ENCODE measurements around the gene CD99. TPM values are rescaled to one million over a fixed set of nuclear protein-coding genes. Genes with fewer than 3 reads are reported as not detected.

CD99 gene
- total and polyA plus RNA-seq, 2 experiments from 2014 or later, result 28.5 to 43.1 TPM

DNA sequence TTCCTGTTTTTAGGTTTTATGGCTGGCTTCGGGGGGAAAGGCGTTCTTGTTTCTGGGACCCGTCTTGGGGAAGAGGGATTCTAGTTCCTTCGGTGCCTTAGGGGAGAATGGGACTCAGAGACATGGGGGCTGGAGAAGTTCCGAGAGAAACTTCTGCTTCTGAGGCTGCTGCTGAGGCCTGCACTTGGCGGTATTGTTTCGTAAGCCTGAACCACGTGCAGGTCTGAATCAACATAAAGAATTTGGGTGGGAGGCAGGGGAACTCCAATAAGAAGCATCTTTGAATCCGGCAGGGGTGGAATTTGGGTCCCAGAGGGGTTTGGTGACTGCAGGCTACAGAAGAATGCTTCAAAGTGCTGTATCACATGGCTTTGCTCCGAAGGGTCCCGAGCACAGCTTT is 75.8 kb downstream of the CD99 start (continued):
- TF ChIP-seq, protein P1, sequence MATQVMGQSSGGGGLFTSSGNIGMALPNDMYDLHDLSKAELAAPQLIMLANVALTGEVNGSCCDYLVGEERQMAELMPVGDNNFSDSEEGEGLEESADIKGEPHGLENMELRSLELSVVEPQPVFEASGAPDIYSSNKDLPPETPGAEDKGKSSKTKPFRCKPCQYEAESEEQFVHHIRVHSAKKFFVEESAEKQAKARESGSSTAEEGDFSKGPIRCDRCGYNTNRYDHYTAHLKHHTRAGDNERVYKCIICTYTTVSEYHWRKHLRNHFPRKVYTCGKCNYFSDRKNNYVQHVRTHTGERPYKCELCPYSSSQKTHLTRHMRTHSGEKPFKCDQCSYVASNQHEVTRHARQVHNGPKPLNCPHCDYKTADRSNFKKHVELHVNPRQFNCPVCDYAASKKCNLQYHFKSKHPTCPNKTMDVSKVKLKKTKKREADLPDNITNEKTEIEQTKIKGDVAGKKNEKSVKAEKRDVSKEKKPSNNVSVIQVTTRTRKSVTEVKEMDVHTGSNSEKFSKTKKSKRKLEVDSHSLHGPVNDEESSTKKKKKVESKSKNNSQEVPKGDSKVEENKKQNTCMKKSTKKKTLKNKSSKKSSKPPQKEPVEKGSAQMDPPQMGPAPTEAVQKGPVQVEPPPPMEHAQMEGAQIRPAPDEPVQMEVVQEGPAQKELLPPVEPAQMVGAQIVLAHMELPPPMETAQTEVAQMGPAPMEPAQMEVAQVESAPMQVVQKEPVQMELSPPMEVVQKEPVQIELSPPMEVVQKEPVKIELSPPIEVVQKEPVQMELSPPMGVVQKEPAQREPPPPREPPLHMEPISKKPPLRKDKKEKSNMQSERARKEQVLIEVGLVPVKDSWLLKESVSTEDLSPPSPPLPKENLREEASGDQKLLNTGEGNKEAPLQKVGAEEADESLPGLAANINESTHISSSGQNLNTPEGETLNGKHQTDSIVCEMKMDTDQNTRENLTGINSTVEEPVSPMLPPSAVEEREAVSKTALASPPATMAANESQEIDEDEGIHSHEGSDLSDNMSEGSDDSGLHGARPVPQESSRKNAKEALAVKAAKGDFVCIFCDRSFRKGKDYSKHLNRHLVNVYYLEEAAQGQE (IDR thresholded peaks at IDR 0.05; ENCODE audit: unreplicated experiment), result no peak
- TF ChIP-seq ZNF114 (CRISPR knock-in tag; IDR thresholded peaks at IDR 0.05) (no peak), CREB1 (CRISPR knock-in tag; IDR thresholded peaks at IDR 0.05; ENCODE audit: low read depth) (no peak)
- TF ChIP-seq, protein P2, sequence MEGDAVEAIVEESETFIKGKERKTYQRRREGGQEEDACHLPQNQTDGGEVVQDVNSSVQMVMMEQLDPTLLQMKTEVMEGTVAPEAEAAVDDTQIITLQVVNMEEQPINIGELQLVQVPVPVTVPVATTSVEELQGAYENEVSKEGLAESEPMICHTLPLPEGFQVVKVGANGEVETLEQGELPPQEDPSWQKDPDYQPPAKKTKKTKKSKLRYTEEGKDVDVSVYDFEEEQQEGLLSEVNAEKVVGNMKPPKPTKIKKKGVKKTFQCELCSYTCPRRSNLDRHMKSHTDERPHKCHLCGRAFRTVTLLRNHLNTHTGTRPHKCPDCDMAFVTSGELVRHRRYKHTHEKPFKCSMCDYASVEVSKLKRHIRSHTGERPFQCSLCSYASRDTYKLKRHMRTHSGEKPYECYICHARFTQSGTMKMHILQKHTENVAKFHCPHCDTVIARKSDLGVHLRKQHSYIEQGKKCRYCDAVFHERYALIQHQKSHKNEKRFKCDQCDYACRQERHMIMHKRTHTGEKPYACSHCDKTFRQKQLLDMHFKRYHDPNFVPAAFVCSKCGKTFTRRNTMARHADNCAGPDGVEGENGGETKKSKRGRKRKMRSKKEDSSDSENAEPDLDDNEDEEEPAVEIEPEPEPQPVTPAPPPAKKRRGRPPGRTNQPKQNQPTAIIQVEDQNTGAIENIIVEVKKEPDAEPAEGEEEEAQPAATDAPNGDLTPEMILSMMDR (conservative IDR thresholded peaks at IDR 0.05; ENCODE audit: low read depth in 2 of 2), result no peak

DNA sequence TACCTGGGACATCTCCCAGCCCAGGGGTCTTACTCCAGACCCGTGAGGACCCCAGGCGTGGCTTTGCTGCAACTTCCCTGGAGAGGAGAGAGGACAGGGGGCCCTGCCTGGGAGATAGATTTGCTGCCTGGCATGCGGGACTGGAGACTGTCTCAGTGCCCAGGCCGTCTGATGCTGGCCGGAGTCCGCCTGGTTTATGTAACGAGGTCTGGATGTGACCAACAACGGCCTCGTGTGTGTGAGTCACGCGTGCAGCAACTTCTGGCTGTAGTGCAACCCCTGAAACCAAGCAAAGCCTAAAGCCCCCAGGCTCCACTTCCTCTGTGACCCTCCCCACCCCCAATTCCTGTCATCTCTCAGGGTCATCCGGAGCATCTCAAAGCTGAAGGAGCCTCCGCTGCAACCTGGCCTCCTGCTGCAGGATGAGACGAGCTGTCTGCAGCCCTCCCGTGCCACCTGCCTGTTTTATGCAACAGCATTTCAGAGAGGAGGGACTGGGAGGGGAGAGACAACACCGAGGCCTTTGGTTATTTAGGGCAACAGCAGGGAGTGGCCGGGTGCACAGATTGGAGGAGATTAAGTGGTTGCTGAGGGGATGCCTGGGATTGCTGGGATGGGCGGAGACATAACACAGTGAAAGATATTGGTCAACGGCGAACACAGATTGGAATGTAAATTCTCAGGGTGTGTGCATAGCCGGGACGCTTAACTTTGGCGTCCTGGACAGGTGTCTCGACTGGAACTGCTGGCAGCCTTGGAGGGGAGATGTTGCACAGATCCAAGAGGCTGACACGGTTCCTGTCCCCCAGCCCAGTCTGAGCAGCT is 76.7 kb downstream of the CD99 start:
- no peak overlapping the region for H3K27ac Mint-ChIP-seq
- H2AFZ ChIP-seq, result no peak overlapping the region; the same call in 1 of the 2 replicates
- H3K9me2 ChIP-seq (ENCODE audit: insufficient read depth), result no peaks in the 10 kb centered on the region
- no peaks in the 10 kb centered on the region for H4K20me1 ChIP-seq (replicated peaks; ENCODE audit: insufficient read depth)
- H3K4me2 ChIP-seq, result no peak overlapping the region
- H3K4me3 ChIP-seq, result no peak overlapping the region
- ATAC-seq (peak; percentile 84), DNase-seq (ENCODE audit: low spot score) (peak; percentile 29)
- no peaks in the 10 kb centered on the region for H3K36me3 ChIP-seq (ENCODE audit: insufficient read depth)
- H3K9me3 Mint-ChIP-seq, result peaks cover 2% of the 10 kb centered on the region; the same call in 2 of the 3 replicates
- H3K27ac ChIP-seq (ENCODE audit: low read depth), result no peak overlapping the region
- H3K4me1 ChIP-seq (ENCODE audit: insufficient read depth), result no peaks in the 10 kb centered on the region
- H3K27me3 Mint-ChIP-seq (ENCODE audit: insufficient read depth, low read depth, poor library complexity), result peaks cover 16% of the 10 kb centered on the region
- H3K4me1 Mint-ChIP-seq, result peaks cover 14% of the 10 kb centered on the region; the same call in 2 of the 3 replicates
- no peaks in the 10 kb centered on the region for H3K36me3 Mint-ChIP-seq (ENCODE audit: low read depth)
- H3K79me2 ChIP-seq (replicated peaks; ENCODE audit: insufficient read depth), result no peaks in the 10 kb centered on the region
- no peak overlapping the region for H3K4me3 Mint-ChIP-seq
- H3F3A ChIP-seq (replicated peaks; ENCODE audit: low read depth), result no peaks in the 10 kb centered on the region
- no peaks in the 10 kb centered on the region for H3K27me3 ChIP-seq (ENCODE audit: insufficient read depth)
- no peak for TF ChIP-seq EZH2 (IDR thresholded peaks at IDR 0.05; ENCODE audit: low read depth, unreplicated experiment)
- TF ChIP-seq, protein P2 (conservative IDR thresholded peaks at IDR 0.05; ENCODE audit: low read depth in 2 of 2), result no peak
- TF ChIP-seq STAT1 (IDR thresholded peaks at IDR 0.05; ENCODE audit: unreplicated experiment), result no peak
- no peak for TF ChIP-seq POLR2AphosphoS5 (IDR thresholded peaks at IDR 0.05; ENCODE audit: low read depth)
- TF ChIP-seq NANOG (IDR thresholded peaks at IDR 0.05; ENCODE audit: borderline replicate concordance), result no peak
- TF ChIP-seq EZH2phosphoT487 (IDR thresholded peaks at IDR 0.05; ENCODE audit: unreplicated experiment), result no peak
- TF ChIP-seq JUNB (IDR thresholded peaks at IDR 0.05; ENCODE audit: unreplicated experiment), result no peak
- TF ChIP-seq, protein P3, sequence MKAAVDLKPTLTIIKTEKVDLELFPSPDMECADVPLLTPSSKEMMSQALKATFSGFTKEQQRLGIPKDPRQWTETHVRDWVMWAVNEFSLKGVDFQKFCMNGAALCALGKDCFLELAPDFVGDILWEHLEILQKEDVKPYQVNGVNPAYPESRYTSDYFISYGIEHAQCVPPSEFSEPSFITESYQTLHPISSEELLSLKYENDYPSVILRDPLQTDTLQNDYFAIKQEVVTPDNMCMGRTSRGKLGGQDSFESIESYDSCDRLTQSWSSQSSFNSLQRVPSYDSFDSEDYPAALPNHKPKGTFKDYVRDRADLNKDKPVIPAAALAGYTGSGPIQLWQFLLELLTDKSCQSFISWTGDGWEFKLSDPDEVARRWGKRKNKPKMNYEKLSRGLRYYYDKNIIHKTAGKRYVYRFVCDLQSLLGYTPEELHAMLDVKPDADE (IDR thresholded peaks at IDR 0.05), result no peak
- no peak for TF ChIP-seq ZNF331 (CRISPR knock-in tag; IDR thresholded peaks at IDR 0.05; ENCODE audit: low read depth)
- TF ChIP-seq, protein P1 (IDR thresholded peaks at IDR 0.05; ENCODE audit: unreplicated experiment), result no peak
